Measurements from ENCODE around the gene TTLL5.

Gene TTLL5

DNA sequence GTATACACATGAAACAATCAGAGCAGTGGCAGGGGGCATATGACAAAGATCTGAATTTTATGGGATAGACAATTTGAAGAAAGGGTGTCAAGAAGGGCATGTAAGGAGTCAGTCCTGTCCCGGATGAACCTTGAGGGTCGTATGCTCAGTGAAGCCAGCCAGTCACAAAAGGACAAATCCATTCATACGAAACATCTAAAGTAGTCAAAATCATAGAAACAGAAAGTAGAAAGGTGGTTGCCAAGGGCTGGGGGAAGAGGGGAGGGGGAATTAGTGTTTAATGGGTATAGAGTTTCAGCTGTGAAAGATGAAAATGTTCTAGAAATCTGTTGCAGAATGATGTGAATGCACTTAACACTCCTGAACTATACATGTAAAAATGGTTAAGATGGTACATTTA lies 163.3 kb downstream of the TTLL5 start:
- TF ChIP-seq, protein P1, sequence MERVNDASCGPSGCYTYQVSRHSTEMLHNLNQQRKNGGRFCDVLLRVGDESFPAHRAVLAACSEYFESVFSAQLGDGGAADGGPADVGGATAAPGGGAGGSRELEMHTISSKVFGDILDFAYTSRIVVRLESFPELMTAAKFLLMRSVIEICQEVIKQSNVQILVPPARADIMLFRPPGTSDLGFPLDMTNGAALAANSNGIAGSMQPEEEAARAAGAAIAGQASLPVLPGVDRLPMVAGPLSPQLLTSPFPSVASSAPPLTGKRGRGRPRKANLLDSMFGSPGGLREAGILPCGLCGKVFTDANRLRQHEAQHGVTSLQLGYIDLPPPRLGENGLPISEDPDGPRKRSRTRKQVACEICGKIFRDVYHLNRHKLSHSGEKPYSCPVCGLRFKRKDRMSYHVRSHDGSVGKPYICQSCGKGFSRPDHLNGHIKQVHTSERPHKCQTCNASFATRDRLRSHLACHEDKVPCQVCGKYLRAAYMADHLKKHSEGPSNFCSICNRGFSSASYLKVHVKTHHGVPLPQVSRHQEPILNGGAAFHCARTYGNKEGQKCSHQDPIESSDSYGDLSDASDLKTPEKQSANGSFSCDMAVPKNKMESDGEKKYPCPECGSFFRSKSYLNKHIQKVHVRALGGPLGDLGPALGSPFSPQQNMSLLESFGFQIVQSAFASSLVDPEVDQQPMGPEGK (CRISPR knock-in tag; IDR thresholded peaks at IDR 0.05; ENCODE audit: borderline replicate concordance): no peak
- TF ChIP-seq SNAI2 (CRISPR knock-in tag; IDR thresholded peaks at IDR 0.05): no peak
- TF ChIP-seq, protein P2, sequence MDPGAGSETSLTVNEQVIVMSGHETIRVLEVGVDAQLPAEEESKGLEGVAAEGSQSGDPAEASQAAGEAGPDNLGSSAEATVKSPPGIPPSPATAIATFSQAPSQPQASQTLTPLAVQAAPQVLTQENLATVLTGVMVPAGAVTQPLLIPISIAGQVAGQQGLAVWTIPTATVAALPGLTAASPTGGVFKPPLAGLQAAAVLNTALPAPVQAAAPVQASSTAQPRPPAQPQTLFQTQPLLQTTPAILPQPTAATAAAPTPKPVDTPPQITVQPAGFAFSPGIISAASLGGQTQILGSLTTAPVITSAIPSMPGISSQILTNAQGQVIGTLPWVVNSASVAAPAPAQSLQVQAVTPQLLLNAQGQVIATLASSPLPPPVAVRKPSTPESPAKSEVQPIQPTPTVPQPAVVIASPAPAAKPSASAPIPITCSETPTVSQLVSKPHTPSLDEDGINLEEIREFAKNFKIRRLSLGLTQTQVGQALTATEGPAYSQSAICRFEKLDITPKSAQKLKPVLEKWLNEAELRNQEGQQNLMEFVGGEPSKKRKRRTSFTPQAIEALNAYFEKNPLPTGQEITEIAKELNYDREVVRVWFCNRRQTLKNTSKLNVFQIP (CRISPR knock-in tag; IDR thresholded peaks at IDR 0.05; ENCODE audit: borderline replicate concordance, low read depth): no peak
- TF ChIP-seq ZNF565 (CRISPR knock-in tag; conservative IDR thresholded peaks at IDR 0.05; ENCODE audit: low read depth): no peak
- TF ChIP-seq GLIS3 (CRISPR knock-in tag; IDR thresholded peaks at IDR 0.05): no peak
- TF ChIP-seq ISL1 (CRISPR knock-in tag; IDR thresholded peaks at IDR 0.05): no peak
- no peak for TF ChIP-seq ZFP3 (CRISPR knock-in tag; IDR thresholded peaks at IDR 0.05)
- TF ChIP-seq ZNF8 (CRISPR knock-in tag; IDR thresholded peaks at IDR 0.05): no peak
- TF ChIP-seq, protein P3, sequence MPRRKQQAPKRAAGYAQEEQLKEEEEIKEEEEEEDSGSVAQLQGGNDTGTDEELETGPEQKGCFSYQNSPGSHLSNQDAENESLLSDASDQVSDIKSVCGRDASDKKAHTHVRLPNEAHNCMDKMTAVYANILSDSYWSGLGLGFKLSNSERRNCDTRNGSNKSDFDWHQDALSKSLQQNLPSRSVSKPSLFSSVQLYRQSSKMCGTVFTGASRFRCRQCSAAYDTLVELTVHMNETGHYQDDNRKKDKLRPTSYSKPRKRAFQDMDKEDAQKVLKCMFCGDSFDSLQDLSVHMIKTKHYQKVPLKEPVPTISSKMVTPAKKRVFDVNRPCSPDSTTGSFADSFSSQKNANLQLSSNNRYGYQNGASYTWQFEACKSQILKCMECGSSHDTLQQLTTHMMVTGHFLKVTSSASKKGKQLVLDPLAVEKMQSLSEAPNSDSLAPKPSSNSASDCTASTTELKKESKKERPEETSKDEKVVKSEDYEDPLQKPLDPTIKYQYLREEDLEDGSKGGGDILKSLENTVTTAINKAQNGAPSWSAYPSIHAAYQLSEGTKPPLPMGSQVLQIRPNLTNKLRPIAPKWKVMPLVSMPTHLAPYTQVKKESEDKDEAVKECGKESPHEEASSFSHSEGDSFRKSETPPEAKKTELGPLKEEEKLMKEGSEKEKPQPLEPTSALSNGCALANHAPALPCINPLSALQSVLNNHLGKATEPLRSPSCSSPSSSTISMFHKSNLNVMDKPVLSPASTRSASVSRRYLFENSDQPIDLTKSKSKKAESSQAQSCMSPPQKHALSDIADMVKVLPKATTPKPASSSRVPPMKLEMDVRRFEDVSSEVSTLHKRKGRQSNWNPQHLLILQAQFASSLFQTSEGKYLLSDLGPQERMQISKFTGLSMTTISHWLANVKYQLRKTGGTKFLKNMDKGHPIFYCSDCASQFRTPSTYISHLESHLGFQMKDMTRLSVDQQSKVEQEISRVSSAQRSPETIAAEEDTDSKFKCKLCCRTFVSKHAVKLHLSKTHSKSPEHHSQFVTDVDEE (CRISPR knock-in tag; IDR thresholded peaks at IDR 0.05): no peak
- no peak for TF ChIP-seq RARB (CRISPR knock-in tag; IDR thresholded peaks at IDR 0.05)
- TF ChIP-seq ZFP30 (CRISPR knock-in tag; IDR thresholded peaks at IDR 0.05): no peak
- no peak for TF ChIP-seq CSDC2 (CRISPR knock-in tag; IDR thresholded peaks at IDR 0.05)
- TF ChIP-seq PPARA (CRISPR knock-in tag; IDR thresholded peaks at IDR 0.05; ENCODE audit: borderline replicate concordance): no peak
- TF ChIP-seq, protein P4, sequence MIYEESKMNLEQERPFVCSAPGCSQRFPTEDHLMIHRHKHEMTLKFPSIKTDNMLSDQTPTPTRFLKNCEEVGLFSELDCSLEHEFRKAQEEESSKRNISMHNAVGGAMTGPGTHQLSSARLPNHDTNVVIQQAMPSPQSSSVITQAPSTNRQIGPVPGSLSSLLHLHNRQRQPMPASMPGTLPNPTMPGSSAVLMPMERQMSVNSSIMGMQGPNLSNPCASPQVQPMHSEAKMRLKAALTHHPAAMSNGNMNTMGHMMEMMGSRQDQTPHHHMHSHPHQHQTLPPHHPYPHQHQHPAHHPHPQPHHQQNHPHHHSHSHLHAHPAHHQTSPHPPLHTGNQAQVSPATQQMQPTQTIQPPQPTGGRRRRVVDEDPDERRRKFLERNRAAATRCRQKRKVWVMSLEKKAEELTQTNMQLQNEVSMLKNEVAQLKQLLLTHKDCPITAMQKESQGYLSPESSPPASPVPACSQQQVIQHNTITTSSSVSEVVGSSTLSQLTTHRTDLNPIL (CRISPR knock-in tag; IDR thresholded peaks at IDR 0.05; ENCODE audit: low read depth): no peak
- TF ChIP-seq OSR1 (CRISPR knock-in tag; IDR thresholded peaks at IDR 0.05): no peak
- TF ChIP-seq, protein P5, sequence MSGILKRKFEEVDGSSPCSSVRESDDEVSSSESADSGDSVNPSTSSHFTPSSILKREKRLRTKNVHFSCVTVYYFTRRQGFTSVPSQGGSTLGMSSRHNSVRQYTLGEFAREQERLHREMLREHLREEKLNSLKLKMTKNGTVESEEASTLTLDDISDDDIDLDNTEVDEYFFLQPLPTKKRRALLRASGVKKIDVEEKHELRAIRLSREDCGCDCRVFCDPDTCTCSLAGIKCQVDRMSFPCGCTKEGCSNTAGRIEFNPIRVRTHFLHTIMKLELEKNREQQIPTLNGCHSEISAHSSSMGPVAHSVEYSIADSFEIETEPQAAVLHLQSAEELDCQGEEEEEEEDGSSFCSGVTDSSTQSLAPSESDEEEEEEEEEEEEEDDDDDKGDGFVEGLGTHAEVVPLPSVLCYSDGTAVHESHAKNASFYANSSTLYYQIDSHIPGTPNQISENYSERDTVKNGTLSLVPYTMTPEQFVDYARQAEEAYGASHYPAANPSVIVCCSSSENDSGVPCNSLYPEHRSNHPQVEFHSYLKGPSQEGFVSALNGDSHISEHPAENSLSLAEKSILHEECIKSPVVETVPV (CRISPR knock-in tag; IDR thresholded peaks at IDR 0.05): no peak
- TF ChIP-seq ZNF70 (CRISPR knock-in tag; IDR thresholded peaks at IDR 0.05): no peak
- TF ChIP-seq TOX (CRISPR knock-in tag; IDR thresholded peaks at IDR 0.05; ENCODE audit: borderline replicate concordance): no peak
- no peak for ATAC-seq

DNA sequence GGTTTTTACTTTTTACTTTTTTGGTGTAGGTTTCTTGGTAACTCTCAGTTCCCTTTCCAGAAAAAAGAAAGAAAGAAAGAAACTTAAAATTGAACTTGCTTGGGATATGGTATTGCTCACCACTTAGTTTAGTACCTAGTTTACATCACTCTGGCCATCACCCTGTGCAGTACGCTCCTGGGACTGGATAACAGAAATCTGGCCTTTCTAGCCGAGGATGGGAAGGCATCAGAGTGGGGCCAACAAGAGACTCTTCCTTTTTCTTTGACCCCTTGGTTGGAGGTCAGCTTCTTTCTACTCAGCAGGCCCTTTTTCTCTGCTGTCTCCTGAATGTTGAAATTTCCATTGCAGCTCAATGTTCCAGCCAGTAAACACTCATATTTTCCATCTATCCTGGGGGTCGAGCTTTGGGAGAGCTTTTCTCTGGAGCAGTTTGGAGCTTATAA lies 164.1 kb downstream of the TTLL5 start:
- ATAC-seq: no peak
- TF ChIP-seq ZNF70 (CRISPR knock-in tag; IDR thresholded peaks at IDR 0.05) (no peak), GLIS3 (CRISPR knock-in tag; IDR thresholded peaks at IDR 0.05) (no peak), ZNF565 (CRISPR knock-in tag; conservative IDR thresholded peaks at IDR 0.05; ENCODE audit: low read depth) (no peak), ARNTL (CRISPR knock-in tag; IDR thresholded peaks at IDR 0.05; ENCODE audit: borderline replicate concordance, low read depth) (no peak), ISL1 (CRISPR knock-in tag; IDR thresholded peaks at IDR 0.05) (no peak), OSR1 (CRISPR knock-in tag; IDR thresholded peaks at IDR 0.05) (no peak), TOX (CRISPR knock-in tag; IDR thresholded peaks at IDR 0.05; ENCODE audit: borderline replicate concordance) (no peak), CSDC2 (CRISPR knock-in tag; IDR thresholded peaks at IDR 0.05) (no peak), ZFP30 (CRISPR knock-in tag; IDR thresholded peaks at IDR 0.05) (no peak), TCF4 (CRISPR knock-in tag; IDR thresholded peaks at IDR 0.05; ENCODE audit: borderline replicate concordance) (no peak), BACH2 (CRISPR knock-in tag; IDR thresholded peaks at IDR 0.05; ENCODE audit: borderline replicate concordance) (no peak)
- TF ChIP-seq, protein P1 (CRISPR knock-in tag; IDR thresholded peaks at IDR 0.05; ENCODE audit: borderline replicate concordance): no peak
- TF ChIP-seq, protein P5 (CRISPR knock-in tag; IDR thresholded peaks at IDR 0.05): no peak
- TF ChIP-seq, protein P3 (CRISPR knock-in tag; IDR thresholded peaks at IDR 0.05): no peak

Data from SK-N-SH treated with all-trans-retinoic acid at 6 μM for 48 hours (cell line).